ENCODE data around the gene DET1. TPM values are rescaled to one million over a fixed set of nuclear protein-coding genes. Genes with fewer than 3 reads are reported as not detected.
"Not testable (repeated sequence)": the region's sequence is repeated elsewhere in the genome, so short reads cannot be mapped to it uniquely, and the experiment has no call there.

The DET1 gene
- total RNA-seq, 4 donors from 2014 or later = 4.0 to 6.6 (median 5.6) TPM

- Histone ChIP-seq H3K4me3 (no peak overlapping the region), H3K4me1 (peaks cover 21 to 35% (median 30%) of the 10 kb centered on the region in 4 donors), H3K9me3 (no peaks in the 10 kb centered on the region), H3K36me3 (peaks cover 16 to 54% (median 33%) of the 10 kb centered on the region in 4 donors), H3K27ac (replicated peaks in 1 of 4) (no peak overlapping the region), H3K27me3 (no peaks in the 10 kb centered on the region)
- DNase-seq (ENCODE audit: extremely low spot score) = no peak
- TF ChIP-seq POLR2AphosphoS5 (IDR thresholded peaks at IDR 0.05) = no peak
- no peak for TF ChIP-seq POLR2A (IDR thresholded peaks at IDR 0.05; ENCODE audit: low read depth)
- TF ChIP-seq CTCF (IDR thresholded peaks at IDR 0.05) = no peak
- TF ChIP-seq EP300 (IDR thresholded peaks at IDR 0.05) = no peak
- 91% methylated on average over 2 of the region's 2 CpGs for WGBS
- intact Hi-C loops (cut with DNase I) = loop anchor here (5.0 kb wide), 1 partner anchor 153 kb away; the partner anchor contains the start of gene AEN
Observed at GRCh38 chr15:88469321-88469720, 77.2 kb downstream of the DET1 start.

- not testable (repeated sequence) for H3K9me3 ChIP-seq; H3K27ac ChIP-seq (replicated peaks in 1 of 4); DNase-seq (ENCODE audit: extremely low spot score); H3K27me3 ChIP-seq
- Histone ChIP-seq H3K4me3 (peak overlapping the region in 3 of 4 donors; percentile 76 to 88 (median 81)), H3K4me1 (peaks cover 27 to 35% (median 30%) of the 10 kb centered on the region in 4 donors), H3K36me3 (peaks cover 22 to 54% (median 33%) of the 10 kb centered on the region in 4 donors)
- intact Hi-C loops (cut with DNase I) = loop anchor here (5.0 kb wide), 1 partner anchor 154 kb away; the partner anchor contains the start of gene AEN
- 97% methylated on average over 10 of the region's 10 CpGs for WGBS
Observed at GRCh38 chr15:88468721-88469120, 77.8 kb downstream of the DET1 start.

- peak; percentile 29 for DNase-seq (ENCODE audit: extremely low spot score)
- peaks cover 28 to 35% (median 33%) of the 10 kb centered on the region in 4 donors for H3K4me1 ChIP-seq
- under 1% methylated on average over 17 of the region's 17 CpGs for WGBS
- no peaks in the 10 kb centered on the region for H3K9me3 ChIP-seq
- intact Hi-C loops (cut with DNase I) = loop anchor here (5.0 kb wide), 1 partner anchor 154 kb away; the partner anchor contains the start of gene AEN
- H3K4me3 ChIP-seq = peak overlapping the region; percentile 76 to 88 (median 84)
- H3K36me3 ChIP-seq = peaks cover 26 to 54% (median 33%) of the 10 kb centered on the region in 4 donors
- H3K27ac ChIP-seq (replicated peaks in 1 of 4) = peak overlapping the region; percentile 81 to 88 (median 86)
- TF ChIP-seq POLR2AphosphoS5 (IDR thresholded peaks at IDR 0.05) = no peak
- TF ChIP-seq POLR2A (IDR thresholded peaks at IDR 0.05; ENCODE audit: low read depth) = no peak
- TF ChIP-seq EP300 (IDR thresholded peaks at IDR 0.05) = no peak
- no peak for TF ChIP-seq CTCF (IDR thresholded peaks at IDR 0.05)
- H3K27me3 ChIP-seq = no peaks in the 10 kb centered on the region
Observed at GRCh38 chr15:88467935-88468528, 78.4 kb downstream of the DET1 start.

- under 1% methylated on average over 37 of the region's 55 CpGs for WGBS
- H3K27ac ChIP-seq (replicated peaks in 1 of 4) = peak within 1 kb of the TSS; percentile 81 to 88 (median 86)
- no peaks in the 10 kb centered on the region for H3K27me3 ChIP-seq
- H3K9me3 ChIP-seq = no peaks in the 10 kb centered on the region
- intact Hi-C loops (cut with DNase I) = loop anchor here (5.0 kb wide), 1 partner anchor 155 kb away; the partner anchor contains the start of gene AEN
- peak within 1 kb of the TSS; percentile 76 to 88 (median 84) for H3K4me3 ChIP-seq
- H3K36me3 ChIP-seq = peaks cover 22 to 54% (median 32%) of the 10 kb centered on the region in 4 donors
- TF ChIP-seq POLR2AphosphoS5 (IDR thresholded peaks at IDR 0.05) (peak; percentile 75 to 88), EP300 (IDR thresholded peaks at IDR 0.05) (no peak)
- H3K4me1 ChIP-seq = peaks cover 28 to 35% (median 34%) of the 10 kb centered on the region in 4 donors
- peak; percentile 96 for DNase-seq (ENCODE audit: extremely low spot score)
Observed at GRCh38 chr15:88467073-88467934, 79.2 kb downstream of the DET1 start, which contains the start of the genes MRPL46 and MRPS11. MRPL46 (minus strand) TSS chr15:88467388; CDS start chr15:88467377, 11 bp downstream. MRPS11 (plus strand) TSS chr15:88467708; CDS start chr15:88467718, 10 bp downstream.

- intact Hi-C loops (cut with DNase I) = loop anchor here (5.0 kb wide), 1 partner anchor 157 kb away; the partner anchor contains the start of gene AEN
- TF ChIP-seq EP300 (IDR thresholded peaks at IDR 0.05) (no peak), CTCF (IDR thresholded peaks at IDR 0.05) (no peak), POLR2A (IDR thresholded peaks at IDR 0.05; ENCODE audit: low read depth) (no peak)
- Histone ChIP-seq H3K27me3 (no peaks in the 10 kb centered on the region), H3K4me1 (peaks cover 28 to 35% (median 32%) of the 10 kb centered on the region in 4 donors), H3K9me3 (no peaks in the 10 kb centered on the region), H3K4me3 (peak overlapping the region in 2 of 4 donors; percentile 81 to 87), H3K27ac (replicated peaks in 1 of 4) (no peak overlapping the region), H3K36me3 (peaks cover 32 to 54% (median 40%) of the 10 kb centered on the region in 4 donors)
- WGBS = 92% methylated on average over 4 of the region's 4 CpGs
- DNase-seq (ENCODE audit: extremely low spot score) = peak; percentile 53
Observed at GRCh38 chr15:88465633-88466224, 80.8 kb downstream of the DET1 start.
